ENCODE results near the gene IL17RA.

- TF ChIP-seq CTCF (IDR thresholded peaks at IDR 0.05; ENCODE audit: insufficient read depth, low read depth, low read length) (no peak), EZH2 (IDR thresholded peaks at IDR 0.05; ENCODE audit: insufficient read depth, low read length) (no peak)
Measured at GRCh38 chr22:17138513-17138912, 53.7 kb downstream of the IL17RA start.

Data from astrocyte (in vitro differentiated cells and primary cell).